Activated effector memory CD4-positive, alpha-beta T cell treated with Interleukin-2 at 50 U/mL for 16 hours (primary cell): ENCODE data around the gene GAB2.

ENCODE experiments used
- DNase-seq: peaks from one replicate; pipeline ENCODE4 v3.0.0-alpha.2; 2020

Gene GAB2

DNA sequence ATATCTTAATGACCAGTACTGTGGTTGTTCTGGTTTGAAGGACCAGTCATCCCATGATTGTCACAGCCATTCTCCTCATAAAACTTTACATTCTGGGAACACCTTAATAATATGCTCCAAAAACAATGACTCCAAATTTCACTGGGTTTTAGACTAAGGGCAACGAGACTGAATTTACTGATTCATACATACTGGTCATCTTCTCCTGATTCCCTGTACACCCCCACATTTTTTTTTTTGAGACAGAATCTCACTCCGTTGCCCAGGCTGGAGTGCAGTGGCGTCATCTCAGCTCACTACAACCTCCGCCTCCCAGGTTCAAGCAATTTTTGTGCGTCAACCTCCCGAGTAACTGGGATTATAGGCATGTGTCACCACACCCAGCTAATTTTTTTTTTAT is 78.9 kb downstream of the GAB2 start:
- no peak for DNase-seq

GRCh38 chr11:78338138-78338537 is 79.5 kb downstream of the GAB2 start:
- DNase-seq, result no peak

GRCh38 chr11:78337554-78337924 is 80.1 kb downstream of the GAB2 start:
- no peak for DNase-seq

- no peak for DNase-seq
Measured at GRCh38 chr11:78336877-78337553, 80.6 kb downstream of the GAB2 start.

GRCh38 chr11:78334109-78334508 is 83.5 kb downstream of the GAB2 start:
- no peak for DNase-seq

GRCh38 chr11:78332872-78333271 is 84.7 kb downstream of the GAB2 start:
- no peak for DNase-seq

GRCh38 chr11:78332174-78332866 is 85.3 kb downstream of the GAB2 start:
- DNase-seq, result no peak

GRCh38 chr11:78331711-78332110 is 85.9 kb downstream of the GAB2 start:
- no peak for DNase-seq

DNA sequence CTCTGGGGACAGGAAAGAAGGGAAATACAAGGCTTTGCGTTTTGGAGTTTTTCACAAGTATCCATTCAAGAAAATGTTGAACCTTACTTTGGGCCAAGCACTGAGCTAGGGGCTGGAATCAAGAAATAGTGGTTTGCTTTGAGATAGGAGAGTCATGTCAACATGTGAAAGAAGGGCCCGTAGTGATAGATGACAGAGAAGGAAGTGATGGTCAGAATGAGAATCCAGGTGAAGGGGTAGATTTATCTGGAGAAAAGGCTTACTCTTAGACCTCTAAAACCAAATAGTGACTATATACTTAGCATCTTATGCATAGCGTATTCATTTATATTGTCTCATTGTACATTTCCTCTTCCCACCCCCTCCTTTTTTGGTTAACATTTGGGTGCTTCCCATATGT is 87.3 kb downstream of the GAB2 start:
- no peak for DNase-seq

DNA sequence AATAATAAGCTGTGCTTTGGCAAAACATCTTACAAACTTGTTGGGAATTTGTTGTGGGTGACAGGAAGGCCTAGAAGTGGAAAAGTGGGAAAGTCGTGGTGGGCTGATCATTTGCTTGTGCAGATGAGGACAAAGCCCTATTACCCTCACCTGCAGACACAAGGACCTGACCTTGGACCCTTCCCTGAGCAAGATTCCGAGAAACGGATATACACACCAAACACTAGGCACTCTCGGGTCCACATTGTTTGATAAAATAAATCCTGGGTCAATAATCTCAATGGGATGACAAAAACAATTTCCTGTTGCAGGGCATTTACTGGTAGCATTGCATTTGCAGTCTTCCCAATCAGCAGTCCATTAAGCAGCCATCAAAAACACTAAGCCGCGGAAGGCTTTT is 89.7 kb downstream of the GAB2 start:
- no peak for DNase-seq

- DNase-seq, result no peak
Measured at GRCh38 chr11:78325274-78325781, 92.3 kb downstream of the GAB2 start.

DNA sequence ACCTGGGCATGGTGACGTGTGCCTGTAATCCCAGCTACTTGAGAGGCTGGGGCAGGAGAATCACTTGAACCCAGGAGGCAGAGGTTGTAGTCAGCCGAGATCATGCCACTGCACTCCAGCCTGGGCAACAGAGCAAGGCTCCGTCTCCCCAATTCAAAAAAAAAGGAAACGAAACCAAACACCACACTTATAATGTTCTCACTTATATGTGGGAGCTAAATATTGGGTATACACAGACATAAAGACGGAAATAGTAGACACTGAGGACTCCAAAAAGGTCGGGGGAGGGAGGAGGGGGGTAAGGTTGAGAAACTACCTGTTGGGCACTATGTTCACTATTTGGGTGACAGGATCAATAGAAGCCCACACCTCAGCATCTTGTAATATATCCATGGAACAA is 94.3 kb downstream of the GAB2 start:
- no peak for DNase-seq

DNA sequence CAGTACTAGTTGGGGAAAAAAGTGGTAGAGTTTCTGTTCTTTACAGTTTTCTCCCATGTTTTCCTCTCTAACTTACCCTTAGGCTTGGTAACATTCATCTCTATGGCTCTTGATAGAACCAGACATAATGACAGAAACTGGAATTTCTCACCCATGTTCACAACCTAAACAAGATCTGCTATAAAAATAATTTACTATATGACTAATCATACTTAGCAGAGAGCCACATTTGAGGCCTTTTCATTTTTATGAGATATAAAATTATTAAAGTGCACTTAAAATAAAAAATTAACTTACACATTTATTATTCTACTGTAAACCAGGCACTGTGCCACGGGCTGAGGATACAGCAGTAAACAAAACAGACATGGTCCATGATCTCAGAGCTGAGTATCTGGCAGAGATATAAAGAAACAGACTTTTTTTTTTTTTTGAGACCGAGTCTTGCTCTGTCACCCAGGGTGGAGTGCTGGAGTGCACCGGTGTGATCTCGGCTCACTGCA is 98.1 kb downstream of the GAB2 start:
- DNase-seq, result no peak

DNA sequence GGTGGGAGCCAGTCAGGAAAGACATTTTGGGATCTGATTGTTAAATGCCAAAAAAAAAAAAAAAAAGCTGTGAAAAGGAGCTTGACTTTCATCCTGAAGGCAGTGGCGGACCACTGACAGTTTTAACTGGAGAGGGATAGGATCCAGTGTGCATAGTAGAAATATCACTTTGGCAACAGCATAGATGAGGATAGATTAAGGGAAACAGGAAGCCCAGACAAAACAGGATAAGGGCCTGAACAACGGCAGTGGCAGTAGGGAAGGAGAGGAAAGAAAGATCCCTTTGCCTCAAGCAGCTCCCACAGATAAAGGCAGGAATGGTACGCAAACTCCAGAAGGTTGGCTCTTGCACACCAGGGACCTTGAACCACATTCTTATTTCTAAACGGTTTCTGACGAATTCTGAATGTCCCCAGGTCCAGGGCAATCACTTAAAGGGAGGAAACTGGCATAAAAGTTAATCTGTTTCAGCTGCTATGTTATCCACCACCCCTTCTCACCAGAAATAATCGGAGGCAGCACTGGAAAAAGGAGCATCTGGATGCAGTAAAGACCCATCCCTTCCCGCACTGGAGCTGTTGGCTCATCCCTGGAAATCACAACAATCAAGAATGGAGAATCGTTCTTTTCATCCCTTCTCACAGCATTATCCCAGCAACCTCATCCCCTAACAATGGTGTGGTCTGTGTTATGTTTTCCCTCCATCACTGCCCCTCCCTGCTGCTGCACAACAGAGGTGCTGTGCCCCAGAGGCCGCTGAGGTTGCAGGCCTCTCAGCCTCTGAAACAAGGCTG is 99.1 kb downstream of the GAB2 start:
- DNase-seq, result no peak

- DNase-seq, result no peak
Measured at GRCh38 chr11:78315724-78316123, 101.9 kb downstream of the GAB2 start.

DNA sequence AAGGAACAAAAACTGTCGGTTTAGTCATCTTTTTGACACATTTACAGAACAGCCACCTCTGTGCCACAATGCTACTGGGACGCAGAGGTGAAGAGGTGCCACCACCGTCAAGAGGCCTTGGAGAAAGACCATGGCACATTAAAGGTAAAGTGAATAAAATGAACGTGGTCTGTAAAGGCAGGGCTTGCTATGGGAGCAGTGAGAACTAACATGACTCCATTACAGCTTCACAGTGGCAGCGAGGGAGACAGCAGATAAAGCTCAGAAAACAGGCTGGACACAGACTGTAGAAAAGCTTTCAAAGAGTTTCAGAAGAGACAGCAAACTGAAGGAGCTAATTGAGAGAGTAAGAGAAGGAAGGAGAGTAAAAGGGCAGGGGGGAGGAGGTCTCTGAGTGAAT is 102.9 kb downstream of the GAB2 start:
- DNase-seq, result no peak

DNA sequence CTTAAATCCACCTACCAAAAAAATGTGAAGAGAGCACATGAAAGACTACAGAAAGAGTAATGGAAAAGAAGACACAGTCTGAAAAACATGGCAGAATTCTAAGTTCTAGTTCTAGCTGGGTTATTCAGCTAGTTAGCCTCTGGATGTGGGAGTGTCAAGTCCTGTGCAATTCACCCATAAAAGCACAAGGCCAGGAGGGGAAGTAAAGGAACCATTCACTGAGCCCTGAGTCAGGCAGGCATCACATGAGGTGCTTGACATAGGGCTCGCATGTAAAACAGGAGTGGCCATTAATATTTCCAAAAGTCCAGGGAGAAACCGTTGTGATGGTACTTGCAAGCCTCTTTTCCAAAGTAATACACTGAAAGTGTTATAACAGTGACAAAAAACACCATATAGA is 103.7 kb downstream of the GAB2 start:
- DNase-seq, result no peak

GRCh38 chr11:78313181-78313795 is 104.3 kb downstream of the GAB2 start:
- no peak for DNase-seq

- no peak for DNase-seq
Measured at GRCh38 chr11:78312712-78313111, 104.9 kb downstream of the GAB2 start.

DNA sequence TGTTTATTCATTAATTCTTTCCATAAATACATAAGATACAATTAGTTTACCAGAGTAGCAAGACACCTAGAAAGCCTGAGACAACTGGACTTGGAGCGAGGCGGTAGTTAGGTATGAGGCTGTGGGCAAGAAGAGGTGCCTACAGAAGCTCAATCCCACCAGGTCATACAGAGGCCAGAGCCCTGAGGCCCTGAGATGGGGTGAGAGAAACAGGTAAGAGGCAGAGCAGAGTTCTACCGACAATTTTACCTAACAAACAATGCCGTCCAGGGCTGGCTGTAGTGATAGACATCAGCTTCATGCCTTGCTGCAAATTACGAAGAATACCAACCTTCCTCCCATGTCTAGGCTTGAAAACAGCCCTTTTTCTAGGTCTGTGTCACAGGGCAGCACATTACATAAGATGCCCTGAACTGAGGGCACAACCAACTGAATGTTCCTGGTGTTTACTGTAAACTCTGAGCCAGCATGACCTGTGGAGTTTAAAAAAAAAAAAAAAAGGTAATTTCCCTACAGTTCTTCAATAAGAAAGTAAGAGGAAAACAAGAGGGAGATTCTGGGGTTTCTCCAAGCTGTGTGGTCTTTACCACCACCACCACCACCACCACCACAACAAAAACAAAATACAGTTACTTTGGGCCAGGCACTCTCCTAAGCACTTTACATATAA is 105.8 kb downstream of the GAB2 start:
- DNase-seq, result no peak

GRCh38 chr11:78310500-78310909 is 107.1 kb downstream of the GAB2 start:
- DNase-seq, result no peak

- no peak for DNase-seq
Measured at GRCh38 chr11:78304201-78304600, 113.4 kb downstream of the GAB2 start.
